PC-3 (cell line): ENCODE results near the gene PLAAT3.

ENCODE experiments used
- EZH2 ChIP-seq: fragments of 300-600 bp; sonication (generic); IDR thresholded peaks from one replicate; pipeline ENCODE4 v1.6.1; 2017; ENCODE audit warnings: antibody characterized with exemption, mild to moderate bottlenecking, low read length; ENCODE audit not compliant: unreplicated experiment
- EZH2phosphoT487 ChIP-seq: fragments of 300-600 bp; sonication (generic); IDR thresholded peaks from 2 replicates; pipeline ENCODE4 v1.6.1; 2018; ENCODE audit warnings: mild to moderate bottlenecking, antibody characterized with exemption, low read length, borderline replicate concordance
- TF ChIP-seq, protein P1 (sequence below): fragments of 300-600 bp; sonication (generic); conservative IDR thresholded peaks from 2 replicates; pipeline ENCODE4 v1.5.1; 2017; ENCODE audit warnings: antibody characterized with exemption, low read depth, mild to moderate bottlenecking, low read length

DNA sequence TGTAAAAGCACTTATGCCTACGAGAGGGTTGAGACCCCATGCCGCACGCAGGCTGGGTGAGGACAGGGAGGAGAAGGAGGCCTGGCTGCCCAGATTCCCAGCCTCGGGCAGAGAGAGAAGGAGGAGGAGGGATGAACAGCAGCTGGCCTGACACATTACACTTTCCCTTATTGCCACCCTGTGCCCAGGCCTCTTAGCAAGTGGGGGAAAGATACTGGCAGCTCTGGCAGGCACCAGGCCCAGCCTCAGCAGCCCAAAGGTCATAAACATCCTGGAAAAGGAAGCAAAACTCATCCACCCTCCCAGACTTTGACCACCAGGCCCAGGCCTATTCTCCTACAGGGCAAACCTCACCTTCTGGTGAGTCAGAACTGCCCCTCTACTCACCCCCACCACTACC is 4.7 kb downstream of the PLAAT3 start:
- TF ChIP-seq, protein P1, sequence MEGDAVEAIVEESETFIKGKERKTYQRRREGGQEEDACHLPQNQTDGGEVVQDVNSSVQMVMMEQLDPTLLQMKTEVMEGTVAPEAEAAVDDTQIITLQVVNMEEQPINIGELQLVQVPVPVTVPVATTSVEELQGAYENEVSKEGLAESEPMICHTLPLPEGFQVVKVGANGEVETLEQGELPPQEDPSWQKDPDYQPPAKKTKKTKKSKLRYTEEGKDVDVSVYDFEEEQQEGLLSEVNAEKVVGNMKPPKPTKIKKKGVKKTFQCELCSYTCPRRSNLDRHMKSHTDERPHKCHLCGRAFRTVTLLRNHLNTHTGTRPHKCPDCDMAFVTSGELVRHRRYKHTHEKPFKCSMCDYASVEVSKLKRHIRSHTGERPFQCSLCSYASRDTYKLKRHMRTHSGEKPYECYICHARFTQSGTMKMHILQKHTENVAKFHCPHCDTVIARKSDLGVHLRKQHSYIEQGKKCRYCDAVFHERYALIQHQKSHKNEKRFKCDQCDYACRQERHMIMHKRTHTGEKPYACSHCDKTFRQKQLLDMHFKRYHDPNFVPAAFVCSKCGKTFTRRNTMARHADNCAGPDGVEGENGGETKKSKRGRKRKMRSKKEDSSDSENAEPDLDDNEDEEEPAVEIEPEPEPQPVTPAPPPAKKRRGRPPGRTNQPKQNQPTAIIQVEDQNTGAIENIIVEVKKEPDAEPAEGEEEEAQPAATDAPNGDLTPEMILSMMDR = no peak
- TF ChIP-seq EZH2 (no peak), EZH2phosphoT487 (no peak)
